Measurements from ENCODE around the gene OR1K1. TPM values are rescaled to one million over a fixed set of nuclear protein-coding genes. Genes with fewer than 3 reads are reported as not detected.

OR1K1 gene
- total and polyA plus RNA-seq, 9 of the 15 experiments (the other 6 are each of a cell fraction or from before 2014, with no cell fraction given): not detected

DNA sequence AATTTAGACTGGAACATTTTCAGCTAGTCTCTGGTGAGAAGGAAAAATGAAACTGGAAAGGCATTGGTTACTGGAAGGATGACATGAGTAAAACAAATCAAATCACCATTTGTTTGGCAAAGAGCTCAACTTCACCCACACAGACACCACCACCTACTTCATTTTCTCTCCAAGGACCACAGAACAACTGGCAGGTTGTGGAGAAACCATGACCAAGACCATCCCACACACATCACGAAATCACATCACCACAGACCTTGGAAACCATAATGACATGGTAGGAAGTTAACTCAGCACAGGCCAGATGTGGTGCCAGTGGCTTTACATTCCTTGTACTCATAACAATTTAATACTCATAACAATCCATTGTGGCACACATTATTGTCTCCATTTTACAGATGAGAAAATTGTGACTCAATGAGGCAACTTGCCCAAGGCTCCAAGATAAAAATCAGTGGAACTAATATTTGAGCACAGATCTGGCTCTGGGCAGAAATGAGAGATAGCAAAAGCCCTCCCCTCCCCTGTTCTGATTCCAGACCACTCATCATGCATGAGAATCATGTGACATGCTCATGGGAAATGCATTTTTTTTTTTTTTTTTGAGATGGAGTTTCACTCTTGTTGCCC, 7.5 kb downstream of the OR1K1 start (continued):
- TF ChIP-seq, protein P1, sequence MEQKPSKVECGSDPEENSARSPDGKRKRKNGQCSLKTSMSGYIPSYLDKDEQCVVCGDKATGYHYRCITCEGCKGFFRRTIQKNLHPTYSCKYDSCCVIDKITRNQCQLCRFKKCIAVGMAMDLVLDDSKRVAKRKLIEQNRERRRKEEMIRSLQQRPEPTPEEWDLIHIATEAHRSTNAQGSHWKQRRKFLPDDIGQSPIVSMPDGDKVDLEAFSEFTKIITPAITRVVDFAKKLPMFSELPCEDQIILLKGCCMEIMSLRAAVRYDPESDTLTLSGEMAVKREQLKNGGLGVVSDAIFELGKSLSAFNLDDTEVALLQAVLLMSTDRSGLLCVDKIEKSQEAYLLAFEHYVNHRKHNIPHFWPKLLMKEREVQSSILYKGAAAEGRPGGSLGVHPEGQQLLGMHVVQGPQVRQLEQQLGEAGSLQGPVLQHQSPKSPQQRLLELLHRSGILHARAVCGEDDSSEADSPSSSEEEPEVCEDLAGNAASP (IDR thresholded peaks at IDR 0.05): no peak

DNA sequence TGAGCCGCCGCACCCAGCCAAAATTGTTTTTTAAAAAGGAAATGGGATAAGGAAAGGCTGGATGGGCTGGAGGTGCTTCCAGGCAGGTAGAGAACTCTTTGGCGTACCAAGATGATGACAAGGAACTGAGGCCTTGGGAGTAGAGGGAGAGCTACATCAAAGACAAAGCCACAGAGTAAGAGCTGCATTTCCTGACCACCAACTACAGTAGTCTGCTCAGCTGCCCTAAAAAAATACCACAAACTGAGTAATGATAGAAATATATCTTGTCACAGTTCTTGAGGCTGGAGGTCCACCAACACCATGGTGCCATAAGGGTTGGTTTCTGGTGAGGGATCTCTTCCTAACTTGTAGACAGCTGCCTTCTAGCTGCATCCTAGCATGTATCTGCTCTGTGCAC, 8.2 kb downstream of the OR1K1 start:
- Histone ChIP-seq H3K79me2 (ENCODE audit: control insufficient read depth, insufficient read depth, low read length) (no peaks in the 10 kb centered on the region), H4K20me1 (replicated peaks; ENCODE audit: control insufficient read depth, insufficient read depth, low read length) (no peaks in the 10 kb centered on the region), H3K9me3 (replicated peaks; ENCODE audit: control insufficient read depth, insufficient read depth, low read depth, low read length) (no peaks in the 10 kb centered on the region), H2AFZ (ENCODE audit: low read depth, low read length) (no peak overlapping the region), H3K4me1 (replicated peaks in 1 of 2; ENCODE audit: control insufficient read depth in 2 of 2, insufficient read depth in 2 of 2, low read length in 2 of 2) (no peaks in the 10 kb centered on the region; a peak in 1 of 5 replicates), H3K4me2 (ENCODE audit: insufficient read depth, low read length) (no peak overlapping the region), H3K27me3 (ENCODE audit: control insufficient read depth in 2 of 2, insufficient read depth in 2 of 2, low read length in 2 of 2) (peaks cover 3 to 19% of the 10 kb centered on the region in 2 experiments; a peak in 4 of 5 replicates), H3K4me3 (no peak overlapping the region), H3K36me3 (ENCODE audit: control insufficient read depth, insufficient read depth, low read length) (no peaks in the 10 kb centered on the region), H3K9me1 (ENCODE audit: control insufficient read depth, insufficient read depth, low read length) (no peaks in the 10 kb centered on the region), H3K9ac (ENCODE audit: insufficient read depth in 1 of 2, low read depth in 2 of 2, low read length in 2 of 2) (no peak overlapping the region), H3K27ac (ENCODE audit: extremely low read depth, low read depth, low read length) (no peak overlapping the region)
- in situ Hi-C loops (cut with MboI) (loop anchor here (5.0 kb wide), 1 partner anchor 446 kb away; no protein-coding TSS in a partner anchor), intact Hi-C loops (cut with micrococcal nuclease) (no loop called here)
- WGBS (ENCODE audit: insufficient coverage, low coverage, missing lambda C conversion rate): 6% methylated on average over 3 of the region's 3 CpGs
- ChIA-PET CTCF (ENCODE audit: low intra/inter-chr PET ratio) (no interaction called here), POLR2A (interaction anchor here (0.7 kb wide), 1 partner anchor 200 kb away, joined by 3 read pairs; no protein-coding TSS in a partner anchor)
- no TSS peak for BruUV-seq (replicated peaks)
- FAIRE-seq (no peak), ATAC-seq (no peak), DNase-seq (ENCODE audit: extremely low read depth in 1 of 4, low spot score in 3 of 4) (no peak)
- TF ChIP-seq BRD4 (IDR thresholded peaks at IDR 0.05) (no peak), SUPT5H (IDR thresholded peaks at IDR 0.05) (no peak), MBD2 (IDR thresholded peaks at IDR 0.05; ENCODE audit: borderline replicate concordance, low read depth) (no peak), KLF10 (CRISPR knock-in tag; IDR thresholded peaks at IDR 0.05) (no peak), PYGO2 (tag; IDR thresholded peaks at IDR 0.05) (no peak), ZNF75A (CRISPR knock-in tag; IDR thresholded peaks at IDR 0.05) (no peak), TCF3 (CRISPR knock-in tag; IDR thresholded peaks at IDR 0.05) (no peak), THRAP3 (IDR thresholded peaks at IDR 0.05; ENCODE audit: borderline replicate concordance) (no peak), HLTF (IDR thresholded peaks at IDR 0.05) (no peak)
- TF ChIP-seq, protein P2, sequence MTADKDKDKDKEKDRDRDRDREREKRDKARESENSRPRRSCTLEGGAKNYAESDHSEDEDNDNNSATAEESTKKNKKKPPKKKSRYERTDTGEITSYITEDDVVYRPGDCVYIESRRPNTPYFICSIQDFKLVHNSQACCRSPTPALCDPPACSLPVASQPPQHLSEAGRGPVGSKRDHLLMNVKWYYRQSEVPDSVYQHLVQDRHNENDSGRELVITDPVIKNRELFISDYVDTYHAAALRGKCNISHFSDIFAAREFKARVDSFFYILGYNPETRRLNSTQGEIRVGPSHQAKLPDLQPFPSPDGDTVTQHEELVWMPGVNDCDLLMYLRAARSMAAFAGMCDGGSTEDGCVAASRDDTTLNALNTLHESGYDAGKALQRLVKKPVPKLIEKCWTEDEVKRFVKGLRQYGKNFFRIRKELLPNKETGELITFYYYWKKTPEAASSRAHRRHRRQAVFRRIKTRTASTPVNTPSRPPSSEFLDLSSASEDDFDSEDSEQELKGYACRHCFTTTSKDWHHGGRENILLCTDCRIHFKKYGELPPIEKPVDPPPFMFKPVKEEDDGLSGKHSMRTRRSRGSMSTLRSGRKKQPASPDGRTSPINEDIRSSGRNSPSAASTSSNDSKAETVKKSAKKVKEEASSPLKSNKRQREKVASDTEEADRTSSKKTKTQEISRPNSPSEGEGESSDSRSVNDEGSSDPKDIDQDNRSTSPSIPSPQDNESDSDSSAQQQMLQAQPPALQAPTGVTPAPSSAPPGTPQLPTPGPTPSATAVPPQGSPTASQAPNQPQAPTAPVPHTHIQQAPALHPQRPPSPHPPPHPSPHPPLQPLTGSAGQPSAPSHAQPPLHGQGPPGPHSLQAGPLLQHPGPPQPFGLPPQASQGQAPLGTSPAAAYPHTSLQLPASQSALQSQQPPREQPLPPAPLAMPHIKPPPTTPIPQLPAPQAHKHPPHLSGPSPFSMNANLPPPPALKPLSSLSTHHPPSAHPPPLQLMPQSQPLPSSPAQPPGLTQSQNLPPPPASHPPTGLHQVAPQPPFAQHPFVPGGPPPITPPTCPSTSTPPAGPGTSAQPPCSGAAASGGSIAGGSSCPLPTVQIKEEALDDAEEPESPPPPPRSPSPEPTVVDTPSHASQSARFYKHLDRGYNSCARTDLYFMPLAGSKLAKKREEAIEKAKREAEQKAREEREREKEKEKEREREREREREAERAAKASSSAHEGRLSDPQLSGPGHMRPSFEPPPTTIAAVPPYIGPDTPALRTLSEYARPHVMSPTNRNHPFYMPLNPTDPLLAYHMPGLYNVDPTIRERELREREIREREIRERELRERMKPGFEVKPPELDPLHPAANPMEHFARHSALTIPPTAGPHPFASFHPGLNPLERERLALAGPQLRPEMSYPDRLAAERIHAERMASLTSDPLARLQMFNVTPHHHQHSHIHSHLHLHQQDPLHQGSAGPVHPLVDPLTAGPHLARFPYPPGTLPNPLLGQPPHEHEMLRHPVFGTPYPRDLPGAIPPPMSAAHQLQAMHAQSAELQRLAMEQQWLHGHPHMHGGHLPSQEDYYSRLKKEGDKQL (CRISPR knock-in tag; IDR thresholded peaks at IDR 0.05; ENCODE audit: borderline replicate concordance): no peak
- TF ChIP-seq, protein P3, sequence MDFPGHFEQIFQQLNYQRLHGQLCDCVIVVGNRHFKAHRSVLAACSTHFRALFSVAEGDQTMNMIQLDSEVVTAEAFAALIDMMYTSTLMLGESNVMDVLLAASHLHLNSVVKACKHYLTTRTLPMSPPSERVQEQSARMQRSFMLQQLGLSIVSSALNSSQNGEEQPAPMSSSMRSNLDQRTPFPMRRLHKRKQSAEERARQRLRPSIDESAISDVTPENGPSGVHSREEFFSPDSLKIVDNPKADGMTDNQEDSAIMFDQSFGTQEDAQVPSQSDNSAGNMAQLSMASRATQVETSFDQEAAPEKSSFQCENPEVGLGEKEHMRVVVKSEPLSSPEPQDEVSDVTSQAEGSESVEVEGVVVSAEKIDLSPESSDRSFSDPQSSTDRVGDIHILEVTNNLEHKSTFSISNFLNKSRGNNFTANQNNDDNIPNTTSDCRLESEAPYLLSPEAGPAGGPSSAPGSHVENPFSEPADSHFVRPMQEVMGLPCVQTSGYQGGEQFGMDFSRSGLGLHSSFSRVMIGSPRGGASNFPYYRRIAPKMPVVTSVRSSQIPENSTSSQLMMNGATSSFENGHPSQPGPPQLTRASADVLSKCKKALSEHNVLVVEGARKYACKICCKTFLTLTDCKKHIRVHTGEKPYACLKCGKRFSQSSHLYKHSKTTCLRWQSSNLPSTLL (IDR thresholded peaks at IDR 0.05): no peak
